Measurements from ENCODE around the gene AMZ1.

The AMZ1 gene

GRCh38 chr7:2687881-2688318 is at the start of gene AMZ1:
Gene AMZ1 (plus strand): TSS chr7:2688202. CDS start chr7:2700452, 12,250 bp downstream.
- peak; percentile 74 for DNase-seq (ENCODE audit: low spot score)

- peak; percentile 81 for DNase-seq (ENCODE audit: low spot score)
These were observed 49.6 kb upstream of the AMZ1 start for GRCh38 chr7:2638224-2638991.

GRCh38 chr7:2639181-2639681 is 48.8 kb upstream of the AMZ1 start:
- no peak for DNase-seq (ENCODE audit: low spot score)

GRCh38 chr7:2639695-2640481 is 48.1 kb upstream of the AMZ1 start:
- DNase-seq (ENCODE audit: low spot score), result no peak

- no peak for DNase-seq (ENCODE audit: low spot score)
These were observed 47.5 kb upstream of the AMZ1 start for GRCh38 chr7:2640482-2640830.

GRCh38 chr7:2640846-2641316 is 47.1 kb upstream of the AMZ1 start:
- no peak for DNase-seq (ENCODE audit: low spot score)

GRCh38 chr7:2641406-2642393 is 46.3 kb upstream of the AMZ1 start:
- DNase-seq (ENCODE audit: low spot score), result peak; percentile 96

GRCh38 chr7:2643386-2644219 is 44.4 kb upstream of the AMZ1 start:
- DNase-seq (ENCODE audit: low spot score), result no peak

GRCh38 chr7:2644220-2644561 is 43.8 kb upstream of the AMZ1 start:
- no peak for DNase-seq (ENCODE audit: low spot score)

GRCh38 chr7:2644562-2645273 is 43.3 kb upstream of the AMZ1 start:
- no peak for DNase-seq (ENCODE audit: low spot score)

- DNase-seq (ENCODE audit: low spot score), result peak; percentile 31
These were observed 42.6 kb upstream of the AMZ1 start for GRCh38 chr7:2645274-2645868.

- no peak for DNase-seq (ENCODE audit: low spot score)
These were observed 41.7 kb upstream of the AMZ1 start for GRCh38 chr7:2646336-2646679.

GRCh38 chr7:2646680-2647571 is 41.1 kb upstream of the AMZ1 start:
- DNase-seq (ENCODE audit: low spot score), result no peak

GRCh38 chr7:2647594-2648172 is 40.3 kb upstream of the AMZ1 start:
- no peak for DNase-seq (ENCODE audit: low spot score)

- no peak for DNase-seq (ENCODE audit: low spot score)
These were observed 38.7 kb upstream of the AMZ1 start for GRCh38 chr7:2649139-2649838.

- DNase-seq (ENCODE audit: low spot score), result no peak
These were observed 38.0 kb upstream of the AMZ1 start for GRCh38 chr7:2649991-2650390.

GRCh38 chr7:2650451-2650850 is 37.6 kb upstream of the AMZ1 start:
- DNase-seq (ENCODE audit: low spot score), result no peak

- no peak for DNase-seq (ENCODE audit: low spot score)
These were observed 36.7 kb upstream of the AMZ1 start for GRCh38 chr7:2651336-2651735.

Data from hepatic stellate cell (primary cell).